Hepatocyte (in vitro differentiated cells): Measurements from ENCODE around the gene SEMA4G. TPM values are rescaled to one million over a fixed set of nuclear protein-coding genes. Genes with fewer than 3 reads are reported as not detected.

Source experiments
- DNase-seq: peaks from one replicate; pipeline ENCODE4 v3.0.0-alpha.2; 2016; ENCODE audit warnings: low spot score
- H2AFZ ChIP-seq: fragments of 200-600 bp; sonication (generic); 2 replicates; pipeline ENCODE4 v1.6.0; 2016; ENCODE audit warnings: antibody characterized with exemption, mild to moderate bottlenecking
- H3K27ac ChIP-seq: fragments of 200-600 bp; sonication (generic); 2 replicates; pipeline ENCODE4 v1.5.1; 2016; ENCODE audit warnings: mild to moderate bottlenecking
- H3K27me3 ChIP-seq: fragments of 200-600 bp; sonication (generic); 2 replicates; pipeline ENCODE4 v1.6.1; 2016
- H3K36me3 ChIP-seq: fragments of 200-600 bp; sonication (generic); replicated peaks from 2 replicates; pipeline ENCODE4 v1.5.1; 2016; ENCODE audit warnings: low read depth; ENCODE audit not compliant: insufficient read depth
- H3K4me1 ChIP-seq: fragments of 200-600 bp; sonication (generic); 2 replicates; pipeline ENCODE4 v1.5.1; 2016; ENCODE audit warnings: mild to moderate bottlenecking, moderate library complexity; ENCODE audit not compliant: insufficient read depth
- H3K4me2 ChIP-seq: fragments of 200-600 bp; sonication (generic); 2 replicates; pipeline ENCODE4 v1.6.0; 2016
- H3K4me3 ChIP-seq: fragments of 200-600 bp; sonication (generic); 2 replicates; pipeline ENCODE4 v1.5.1; 2016; ENCODE audit warnings: mild to moderate bottlenecking
- H3K79me2 ChIP-seq: fragments of 200-600 bp; sonication (generic); 2 replicates; pipeline ENCODE4 v1.6.0; 2017; ENCODE audit warnings: mild to moderate bottlenecking
- H3K9me2 ChIP-seq: fragments of 200-600 bp; sonication (generic); replicated peaks from 2 replicates; pipeline ENCODE4 v1.6.0; 2017; ENCODE audit warnings: mild to moderate bottlenecking; ENCODE audit not compliant: insufficient read depth
- H3K9me3 ChIP-seq: fragments of 200-600 bp; sonication (generic); 2 replicates; pipeline ENCODE4 v1.5.1; 2016; ENCODE audit warnings: low read depth, mild to moderate bottlenecking
- H4K20me1 ChIP-seq: fragments of 200-600 bp; sonication (generic); 2 replicates; pipeline ENCODE4 v1.6.0; 2016; ENCODE audit warnings: mild to moderate bottlenecking; ENCODE audit not compliant: insufficient read depth, poor library complexity, severe bottlenecking
- EZH2 ChIP-seq: fragments of 200-600 bp; sonication (generic); IDR thresholded peaks from 2 replicates; pipeline ENCODE4 v1.6.1; 2016; ENCODE audit warnings: antibody characterized with exemption, mild to moderate bottlenecking, borderline replicate concordance
- EZH2phosphoT487 ChIP-seq: fragments of 200-600 bp; sonication (generic); IDR thresholded peaks from one replicate; pipeline ENCODE4 v1.6.1; 2018; ENCODE audit warnings: antibody characterized with exemption, mild to moderate bottlenecking, low read depth, moderate library complexity; ENCODE audit not compliant: unreplicated experiment, severe bottlenecking
- WGBS: methylation state at CpG from one replicate; pipeline ENCODE4 v1.1.6; 2016; ENCODE audit warnings: low lambda C conversion rate; ENCODE audit errors: missing lambda C conversion rate; 5-methylcytosine and 5-hydroxymethylcytosine counted together
- polyA plus RNA-seq: library from polyadenylated mRNA; unstranded; fragments of >200 nt; fragmentation: Nextera tagmentation; extraction: Ambion mirVana; gene quantifications from 2 replicates; pipeline ENCODE4 v1.2.1, GENCODE V29; 2016
- total RNA-seq: library from RNA; depleted of rRNA; stranded (reverse); fragments of >200 nt; gene quantifications from 2 replicates; pipeline ENCODE4 v1.2.3, GENCODE V29; 2014
- TF ChIP-seq, protein P1 (sequence below): fragments of 200-600 bp; sonication (generic); IDR thresholded peaks from 2 replicates; pipeline ENCODE4 v1.5.1; 2016; ENCODE audit warnings: antibody characterized with exemption, mild to moderate bottlenecking; ENCODE audit not compliant: poor library complexity

Gene SEMA4G
- total and polyA plus RNA-seq, 2 experiments from 2014 or later = 38.9 to 54.8 TPM

DNA sequence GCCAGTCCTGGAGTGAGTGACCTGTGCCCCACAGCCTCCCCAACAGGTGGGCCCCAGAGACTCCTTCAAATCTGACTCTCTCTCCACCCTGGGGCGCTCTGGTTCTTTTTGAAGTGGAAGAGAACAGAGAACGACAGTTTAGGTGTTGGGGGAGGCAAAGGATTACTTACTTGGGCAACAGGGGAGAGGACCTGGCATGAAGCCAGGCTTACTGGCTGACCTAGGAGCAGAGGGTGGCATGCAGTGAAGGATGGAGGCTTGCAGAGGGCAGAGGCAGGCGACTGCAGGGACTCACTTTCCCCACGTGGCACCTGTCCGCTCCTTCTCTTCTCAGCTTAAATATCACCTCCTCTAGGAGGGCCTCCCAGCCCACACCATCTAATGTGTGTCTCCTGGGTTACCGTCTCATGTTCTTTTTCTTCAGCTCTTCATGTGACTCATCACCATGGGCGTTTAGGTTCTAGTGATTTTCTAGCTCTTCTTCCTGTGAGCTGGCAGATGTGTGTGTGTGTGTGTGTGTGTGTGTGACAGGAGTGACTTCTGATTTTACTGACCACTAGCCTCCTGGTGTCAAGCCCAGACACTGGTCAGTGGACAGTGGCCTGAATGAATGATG lies 45.8 kb downstream of the SEMA4G start:
- H3K4me2 ChIP-seq = no peak overlapping the region

DNA sequence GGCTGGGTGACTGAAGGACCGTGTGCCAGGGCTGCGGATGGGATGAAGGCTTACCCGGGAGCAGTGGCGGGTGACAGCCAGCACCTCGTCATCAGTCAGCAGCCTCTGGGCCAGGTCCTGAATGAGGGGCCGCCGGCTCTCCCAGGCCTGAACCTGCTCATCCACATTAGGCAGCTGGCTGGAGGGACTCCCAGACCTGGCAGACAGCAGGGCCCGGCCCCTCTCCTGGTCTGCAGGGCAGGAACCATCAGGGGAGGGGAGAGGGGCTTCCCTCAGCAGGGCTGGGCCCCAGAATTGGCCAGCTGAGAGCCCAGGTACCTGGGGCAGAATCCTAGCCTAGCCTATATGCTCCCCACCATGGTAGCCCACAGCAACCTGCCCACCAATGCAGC lies 46.3 kb downstream of the SEMA4G start:
- Histone ChIP-seq H3K9me3 (no peaks in the 10 kb centered on the region), H4K20me1 (no peaks in the 10 kb centered on the region), H3K27me3 (peaks cover 4% of the 10 kb centered on the region), H3K9me2 (no peaks in the 10 kb centered on the region), H3K4me2 (no peak overlapping the region), H3K4me3 (no peak overlapping the region), H3K27ac (no peak overlapping the region), H3K36me3 (no peaks in the 10 kb centered on the region), H2AFZ (no peak overlapping the region), H3K4me1 (peaks cover 15% of the 10 kb centered on the region), H3K79me2 (no peaks in the 10 kb centered on the region)
- TF ChIP-seq, protein P1, sequence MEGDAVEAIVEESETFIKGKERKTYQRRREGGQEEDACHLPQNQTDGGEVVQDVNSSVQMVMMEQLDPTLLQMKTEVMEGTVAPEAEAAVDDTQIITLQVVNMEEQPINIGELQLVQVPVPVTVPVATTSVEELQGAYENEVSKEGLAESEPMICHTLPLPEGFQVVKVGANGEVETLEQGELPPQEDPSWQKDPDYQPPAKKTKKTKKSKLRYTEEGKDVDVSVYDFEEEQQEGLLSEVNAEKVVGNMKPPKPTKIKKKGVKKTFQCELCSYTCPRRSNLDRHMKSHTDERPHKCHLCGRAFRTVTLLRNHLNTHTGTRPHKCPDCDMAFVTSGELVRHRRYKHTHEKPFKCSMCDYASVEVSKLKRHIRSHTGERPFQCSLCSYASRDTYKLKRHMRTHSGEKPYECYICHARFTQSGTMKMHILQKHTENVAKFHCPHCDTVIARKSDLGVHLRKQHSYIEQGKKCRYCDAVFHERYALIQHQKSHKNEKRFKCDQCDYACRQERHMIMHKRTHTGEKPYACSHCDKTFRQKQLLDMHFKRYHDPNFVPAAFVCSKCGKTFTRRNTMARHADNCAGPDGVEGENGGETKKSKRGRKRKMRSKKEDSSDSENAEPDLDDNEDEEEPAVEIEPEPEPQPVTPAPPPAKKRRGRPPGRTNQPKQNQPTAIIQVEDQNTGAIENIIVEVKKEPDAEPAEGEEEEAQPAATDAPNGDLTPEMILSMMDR = no peak
- no peak for TF ChIP-seq EZH2phosphoT487
- TF ChIP-seq EZH2 = no peak
- no peak for DNase-seq
- WGBS = 78% methylated on average over 8 of the region's 8 CpGs

More for the DNA sequence above, 45.8 kb downstream of the SEMA4G start:
- no peak overlapping the region for H3K27ac ChIP-seq
- no peaks in the 10 kb centered on the region for H4K20me1 ChIP-seq
- H3K27me3 ChIP-seq = peaks cover 4% of the 10 kb centered on the region
- H3K36me3 ChIP-seq = no peaks in the 10 kb centered on the region
- no peaks in the 10 kb centered on the region for H3K79me2 ChIP-seq
- H2AFZ ChIP-seq = no peak overlapping the region
- no peaks in the 10 kb centered on the region for H3K9me2 ChIP-seq
- peaks cover 15% of the 10 kb centered on the region for H3K4me1 ChIP-seq
- no peak for TF ChIP-seq EZH2phosphoT487
- TF ChIP-seq, protein P1 = no peak
- TF ChIP-seq EZH2 = no peak
- no peak overlapping the region for H3K4me3 ChIP-seq
- 61% methylated on average over 7 of the region's 7 CpGs for WGBS
- peak; percentile 55 for DNase-seq
- no peaks in the 10 kb centered on the region for H3K9me3 ChIP-seq

DNA sequence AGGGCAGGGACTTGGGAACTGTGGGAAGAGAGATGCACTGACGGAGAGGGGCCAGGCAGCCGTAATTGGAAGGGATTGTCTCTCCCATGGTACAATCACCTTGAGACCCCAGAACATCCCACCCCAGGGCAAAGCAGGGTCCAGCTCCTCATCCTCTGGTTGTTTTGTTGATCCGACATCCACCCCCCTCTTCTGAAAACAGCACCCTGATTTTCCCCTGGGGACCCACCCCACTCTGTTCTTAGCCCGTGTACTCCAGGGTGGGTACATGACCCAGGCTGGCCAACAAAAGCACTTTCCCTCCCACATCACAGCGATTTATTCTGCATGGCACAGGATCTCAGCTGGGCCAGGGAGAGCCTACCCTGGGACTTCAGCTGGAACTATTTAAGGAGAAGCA lies 47.5 kb downstream of the SEMA4G start:
- no peaks in the 10 kb centered on the region for H4K20me1 ChIP-seq
- no peaks in the 10 kb centered on the region for H3K36me3 ChIP-seq
- peaks cover 15% of the 10 kb centered on the region for H3K4me1 ChIP-seq
- WGBS = 76% methylated on average over 5 of the region's 5 CpGs
- no peak overlapping the region for H3K4me2 ChIP-seq
- H3K9me2 ChIP-seq = no peaks in the 10 kb centered on the region
- H3K79me2 ChIP-seq = no peaks in the 10 kb centered on the region
- peaks cover 4% of the 10 kb centered on the region for H3K27me3 ChIP-seq
- TF ChIP-seq EZH2 (no peak), EZH2phosphoT487 (no peak)
- TF ChIP-seq, protein P1 = no peak
- no peak for DNase-seq
- no peak overlapping the region for H3K4me3 ChIP-seq
- no peaks in the 10 kb centered on the region for H3K9me3 ChIP-seq
- no peak overlapping the region for H3K27ac ChIP-seq
- H2AFZ ChIP-seq = no peak overlapping the region
